A549 (cell line): Measurements from ENCODE around the gene MYOF. TPM values are rescaled to one million over a fixed set of nuclear protein-coding genes. Genes with fewer than 3 reads are reported as not detected.

Experiments
- ATAC-seq, 2 experiments: fragments of 200-7000 bp in 1 of 2; fragments of >200 bp in 1 of 2; cut with Nextera tagmentation in 1 of 2; cut with Tn5 transposase in 1 of 2; 3 replicates each; pipeline versions ENCODE4 v1.8.0 to v1.9.1; 2018 to 2020; ENCODE audit warnings: mild to moderate bottlenecking in 1 of 2, moderate library complexity in 1 of 2
- CTCF ChIA-PET: fragments of 300-600 bp; sonication (Branson Sonifier 250); formaldehyde crosslinking; extraction: SDS; loops from one replicate; lab custom pipeline; 2021; ENCODE audit warnings: antibody characterized with exemption, inconsistent platforms; lab: Yijun Ruan, JAX
- POLR2A ChIA-PET: fragments of 350-600 bp; formaldehyde crosslinking; extraction: SDS; loops from one replicate; lab custom pipeline; 2021; ENCODE audit warnings: antibody characterized with exemption, inconsistent platforms; lab: Yijun Ruan, JAX
- DNase-seq, 2 experiments: peaks; one replicate each; pipeline versions ENCODE4 v3.0.0 to v3.0.0-alpha.2; 2011 to 2016; ENCODE audit warnings: low read depth in 1 of 2, low spot score in 1 of 2
- FAIRE-seq: peaks from 2 replicates; lab custom pipeline; 2011; peaks lifted over from hg19 to GRCh38; lab: Jason Lieb, UNC
- H3K27ac ChIP-seq, 2 experiments: fragments of >200 bp; sonication (Bioruptor Twin); formaldehyde crosslinking; 3 replicates each; pipeline ENCODE4 v1.5.1; 2016 to 2017
- H3K4me1 ChIP-seq: fragments of >200 bp; sonication (Bioruptor Twin); formaldehyde crosslinking; 3 replicates; pipeline ENCODE4 v1.6.1; 2016
- H3K4me2 ChIP-seq: fragments of >200 bp; sonication (Bioruptor Twin); formaldehyde crosslinking; 3 replicates; pipeline ENCODE4 v1.6.1; 2016
- H3K4me3 ChIP-seq: fragments of >200 bp; sonication (Bioruptor Twin); formaldehyde crosslinking; 3 replicates; pipeline ENCODE4 v1.5.1; 2016
- H3K9me3 ChIP-seq: fragments of >200 bp; sonication (Bioruptor Twin); formaldehyde crosslinking; 3 replicates; pipeline ENCODE4 v1.6.1; 2016
- ATOH8 ChIP-seq: fragments of 250-450 bp; sonication (Bioruptor Pico); IDR thresholded peaks from 2 replicates; pipeline ENCODE4 v1.5.0; 2020; ENCODE audit warnings: low read depth, mild to moderate bottlenecking, moderate library complexity
- CBX2 ChIP-seq: fragments of 200-600 bp; sonication (generic); IDR thresholded peaks from 2 replicates; pipeline ENCODE4 v1.6.1; 2016; ENCODE audit warnings: low read depth, mild to moderate bottlenecking, borderline replicate concordance
- CEBPB ChIP-seq, 2 experiments: fragments of >200 bp in 1 of 2; sonication (Bioruptor Twin) in 1 of 2; formaldehyde crosslinking in 1 of 2; IDR thresholded peaks; 2 replicates each; pipeline ENCODE4 v1.6.1; 2012 to 2016
- CHD4 ChIP-seq: fragments of 200-600 bp; sonication (generic); IDR thresholded peaks from 2 replicates; pipeline ENCODE4 v1.6.1; 2016; ENCODE audit warnings: antibody characterized with exemption, mild to moderate bottlenecking, borderline replicate concordance
- EHF ChIP-seq: fragments of 250-450 bp; sonication (Bioruptor Pico); IDR thresholded peaks from 2 replicates; pipeline ENCODE4 v1.5.0; 2020; ENCODE audit warnings: mild to moderate bottlenecking
- FOSL2 ChIP-seq, 2 experiments: fragments of 450-650 bp in 1 of 2; fragments of >200 bp in 1 of 2; sonication (Bioruptor Twin) in 1 of 2; formaldehyde crosslinking; IDR thresholded peaks; 2 replicates each; pipeline versions ENCODE4 v1.5.0 to v1.6.1; 2016 to 2020; ENCODE audit warnings: mild to moderate bottlenecking in 1 of 2, moderate library complexity in 1 of 2
- GATA3 ChIP-seq: IDR thresholded peaks from 2 replicates; pipeline ENCODE4 v1.6.1; 2012; ENCODE audit warnings: borderline replicate concordance
- HDAC2 ChIP-seq: fragments of 200-600 bp; sonication (generic); IDR thresholded peaks from 2 replicates; pipeline ENCODE4 v1.6.1; 2016
- HOXA7 ChIP-seq: fragments of 250-450 bp; sonication (Bioruptor Pico); IDR thresholded peaks from 2 replicates; pipeline ENCODE4 v1.5.0; 2020; ENCODE audit warnings: mild to moderate bottlenecking, moderate library complexity
- HOXB13 ChIP-seq: fragments of 250-450 bp; sonication (Bioruptor Pico); IDR thresholded peaks from 2 replicates; pipeline ENCODE4 v1.5.0; 2020; ENCODE audit warnings: low read depth, mild to moderate bottlenecking, moderate library complexity
- HOXB5 ChIP-seq: fragments of 250-450 bp; sonication (Bioruptor Pico); IDR thresholded peaks from 2 replicates; pipeline ENCODE4 v1.5.0; 2020; ENCODE audit warnings: mild to moderate bottlenecking, moderate library complexity
- JUN ChIP-seq, 2 experiments: fragments of >200 bp; sonication (Bioruptor Twin); formaldehyde crosslinking; IDR thresholded peaks; 2 replicates in 1 of 2; 3 replicates in 1 of 2; pipeline ENCODE4 v1.6.1; 2016 to 2017
- KDM1A ChIP-seq: fragments of 200-600 bp; sonication (generic); IDR thresholded peaks from 2 replicates; pipeline ENCODE4 v1.6.1; 2016; ENCODE audit warnings: low read depth, mild to moderate bottlenecking
- MAX ChIP-seq: IDR thresholded peaks from 2 replicates; pipeline ENCODE4 v1.6.1; 2012
- NPAS2 ChIP-seq: fragments of 250-450 bp; sonication (Bioruptor Pico); IDR thresholded peaks from 2 replicates; pipeline ENCODE4 v1.8.0; 2022; ENCODE audit warnings: mild to moderate bottlenecking, moderate library complexity, borderline replicate concordance
- NR3C1 ChIP-seq: fragments of >200 bp; sonication (Bioruptor Twin); formaldehyde crosslinking; IDR thresholded peaks from 3 replicates; pipeline ENCODE4 v1.6.1; 2017
- POLR2AphosphoS2 ChIP-seq: conservative IDR thresholded peaks from 2 replicates; pipeline ENCODE4 v1.6.1; 2012; ENCODE audit warnings: low read length, improper control_type of control experiment, inconsistent platforms
- ZC3H11A ChIP-seq: fragments of 450-650 bp; IDR thresholded peaks from 2 replicates; pipeline ENCODE4 v1.6.1; 2014; ENCODE audit warnings: antibody characterized with exemption, mild to moderate bottlenecking
- ZFP36 ChIP-seq: fragments of 450-650 bp; IDR thresholded peaks from 2 replicates; pipeline ENCODE4 v1.6.1; 2014; ENCODE audit warnings: borderline replicate concordance; ENCODE audit not compliant: partially characterized antibody
- ZSCAN20 ChIP-seq: fragments of 250-450 bp; sonication (Bioruptor Pico); IDR thresholded peaks from 2 replicates; pipeline ENCODE4 v1.8.0; 2022; ENCODE audit warnings: mild to moderate bottlenecking, moderate library complexity
- WGBS: methylation state at CpG from one replicate; pipeline ENCODE4 v1.1.6; 2017; ENCODE audit errors: missing lambda C conversion rate; 5-methylcytosine and 5-hydroxymethylcytosine counted together
- polyA plus RNA-seq, 4 experiments: library from polyadenylated mRNA; depleted of rRNA in 3 of 4; stranded (reverse); fragments of >200 nt; fragmentation: RNase III in 1 of 4; extraction: RNeasy Plus Mini Kit Qiagen cat#74134 plus additional on column Dnase treatment in 1 of 4; gene quantifications; 2 replicates in 3 of 4; 3 replicates in 1 of 4; pipeline ENCODE4 v1.2.3, GENCODE V29; 2011 to 2017
- TF ChIP-seq, protein P1 (sequence below): fragments of >200 bp; sonication (Bioruptor Twin); formaldehyde crosslinking; IDR thresholded peaks from 3 replicates; pipeline ENCODE4 v1.5.1; 2016
- TF ChIP-seq, protein P2 (sequence below): fragments of 450-650 bp; IDR thresholded peaks from 2 replicates; pipeline ENCODE4 v1.6.1; 2014; ENCODE audit warnings: antibody characterized with exemption

The MYOF gene
- polyA plus RNA-seq, 2 of the 4 experiments (the other 2 are of a cell fraction), result 190 to 265 TPM

DNA sequence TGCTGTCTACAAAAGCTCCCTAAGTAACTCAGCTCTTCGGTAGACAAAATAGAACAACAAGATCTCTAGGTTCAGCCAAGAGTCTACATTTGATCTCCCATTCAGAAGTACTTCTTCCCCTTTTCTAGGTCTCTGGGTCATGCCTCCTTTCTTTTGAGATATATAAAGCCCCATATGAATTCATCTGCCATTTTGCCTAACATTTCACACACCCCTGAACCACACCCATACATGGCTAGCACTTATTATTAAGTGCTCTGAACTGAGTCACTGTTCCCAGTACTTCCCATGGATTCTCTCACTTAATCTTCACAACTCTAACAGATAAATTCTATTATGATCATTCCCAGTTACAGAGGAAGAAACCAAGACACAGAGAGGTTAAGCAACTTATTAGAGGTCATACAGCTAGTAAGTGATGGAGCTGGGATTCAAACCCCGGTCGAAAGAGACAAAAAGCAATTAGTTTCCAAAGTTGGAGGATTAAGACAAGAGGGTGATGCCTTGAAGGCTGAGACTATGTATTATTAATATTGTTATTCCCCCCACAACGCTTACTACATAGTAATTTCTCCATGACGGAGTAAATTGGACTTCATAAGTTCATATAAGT is 17.3 kb downstream of the MYOF start:
- peak overlapping the region; percentile 93 for H3K4me2 ChIP-seq
- TF ChIP-seq HOXB5 (CRISPR knock-in tag) (no peak), KDM1A (peak; percentile 93; the same call in 1 of the 2 replicates), POLR2AphosphoS2 (no peak), HDAC2 (peak; percentile 87; the same call in 1 of the 2 replicates), ATOH8 (peak; percentile 11; the same call in 1 of the 2 replicates), ZSCAN20 (CRISPR knock-in tag) (peak; percentile 63), HOXA7 (CRISPR knock-in tag) (no peak), ZFP36 (peak; percentile 71), NR3C1 (no peak), CHD4 (peak; percentile 92)
- POLR2A ChIA-PET, result interaction anchor here (0.6 to 6.2 kb wide), 7 partner anchors 9 to 117 kb away, joined by 3 to 114 read pairs (median 5); partner anchors contain the start of gene MYOF
- no peak overlapping the region for H3K4me3 ChIP-seq
- peaks cover 93% of the 10 kb centered on the region for H3K4me1 ChIP-seq
- H3K9me3 ChIP-seq, result no peaks in the 10 kb centered on the region; the same call in 2 of the 3 replicates
- CTCF ChIA-PET, result interaction anchor here (0.6 to 41.4 kb wide), 9 partner anchors 9 to 121 kb away, joined by 3 to 924 read pairs (median 13); partner anchors contain the start of gene MYOF
- WGBS, result 72% methylated on average over 5 of the region's 5 CpGs
- no peak for DNase-seq
- FAIRE-seq, result no peak
- H3K27ac ChIP-seq, result peak overlapping the region; percentile 96 to 99
- ATAC-seq, result no peak

GRCh38 chr10:93463723-93464476 is 18.2 kb downstream of the MYOF start:
- peaks cover 93% of the 10 kb centered on the region for H3K4me1 ChIP-seq
- ATAC-seq (no peak), FAIRE-seq (no peak), DNase-seq (peak in 1 of 2 experiments; percentile 70)
- CTCF ChIA-PET, result interaction anchor here (2.7 to 41.4 kb wide), 5 partner anchors 10 to 82 kb away, joined by 13 to 924 read pairs (median 45); partner anchors contain the start of gene MYOF
- peak; percentile 20 to 30; a peak in 2 of 5 replicates for TF ChIP-seq JUN (IDR thresholded peaks at IDR 0.05)
- no peak for TF ChIP-seq NPAS2 (CRISPR knock-in tag)
- TF ChIP-seq CEBPB (IDR thresholded peaks at IDR 0.05), result peak; percentile 94 to 97
- TF ChIP-seq, protein P1, sequence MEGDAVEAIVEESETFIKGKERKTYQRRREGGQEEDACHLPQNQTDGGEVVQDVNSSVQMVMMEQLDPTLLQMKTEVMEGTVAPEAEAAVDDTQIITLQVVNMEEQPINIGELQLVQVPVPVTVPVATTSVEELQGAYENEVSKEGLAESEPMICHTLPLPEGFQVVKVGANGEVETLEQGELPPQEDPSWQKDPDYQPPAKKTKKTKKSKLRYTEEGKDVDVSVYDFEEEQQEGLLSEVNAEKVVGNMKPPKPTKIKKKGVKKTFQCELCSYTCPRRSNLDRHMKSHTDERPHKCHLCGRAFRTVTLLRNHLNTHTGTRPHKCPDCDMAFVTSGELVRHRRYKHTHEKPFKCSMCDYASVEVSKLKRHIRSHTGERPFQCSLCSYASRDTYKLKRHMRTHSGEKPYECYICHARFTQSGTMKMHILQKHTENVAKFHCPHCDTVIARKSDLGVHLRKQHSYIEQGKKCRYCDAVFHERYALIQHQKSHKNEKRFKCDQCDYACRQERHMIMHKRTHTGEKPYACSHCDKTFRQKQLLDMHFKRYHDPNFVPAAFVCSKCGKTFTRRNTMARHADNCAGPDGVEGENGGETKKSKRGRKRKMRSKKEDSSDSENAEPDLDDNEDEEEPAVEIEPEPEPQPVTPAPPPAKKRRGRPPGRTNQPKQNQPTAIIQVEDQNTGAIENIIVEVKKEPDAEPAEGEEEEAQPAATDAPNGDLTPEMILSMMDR, result no peak
- TF ChIP-seq MAX, result peak; percentile 42; the same call in 1 of the 2 replicates
- no peak for TF ChIP-seq FOSL2 (IDR thresholded peaks at IDR 0.05)
- TF ChIP-seq FOSL2 (CRISPR knock-in tag; IDR thresholded peaks at IDR 0.05), result 0 out of 2 replicates have a peak, but pooled peaks have one; percentile 6
- peak; percentile 39; the same call in 1 of the 2 replicates for TF ChIP-seq HOXB5 (CRISPR knock-in tag)
- TF ChIP-seq GATA3, result no peak
- TF ChIP-seq HOXA7 (CRISPR knock-in tag), result no peak
- POLR2A ChIA-PET, result interaction anchor here (0.6 to 6.2 kb wide), 6 partner anchors 9 to 890 kb away, joined by 3 to 114 read pairs (median 20); partner anchors contain the start of genes IDE and MYOF
- 14% methylated on average over 6 of the region's 6 CpGs for WGBS
- H3K27ac ChIP-seq, result peak overlapping the region; percentile 96 to 99
- no peak overlapping the region for H3K4me3 ChIP-seq
- H3K4me2 ChIP-seq, result peak overlapping the region; percentile 93
- H3K9me3 ChIP-seq, result no peaks in the 10 kb centered on the region

DNA sequence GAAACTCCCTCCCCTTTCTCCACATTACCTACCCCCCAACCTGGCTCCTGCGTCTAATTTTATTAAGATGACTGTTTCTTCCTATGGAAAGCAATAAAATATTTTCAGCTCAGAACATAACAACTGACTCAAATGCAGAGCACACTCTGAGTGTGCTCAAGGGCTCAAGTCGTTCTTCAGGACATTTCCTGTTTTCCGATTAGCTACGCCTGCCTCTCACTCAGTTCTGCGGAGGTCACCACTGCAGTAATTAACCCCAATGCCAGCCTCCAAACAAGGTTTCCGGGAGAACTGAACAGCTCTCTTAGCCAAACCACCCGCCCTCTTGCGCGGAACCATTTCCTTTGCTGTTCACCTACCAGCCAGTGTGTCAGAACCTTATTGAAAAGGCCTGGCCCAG is 19.3 kb downstream of the MYOF start:
- FAIRE-seq, result no peak

More for the DNA sequence above, 19.3 kb downstream of the MYOF start:
- H3K27ac ChIP-seq, result peak overlapping the region; percentile 96 to 99
- TF ChIP-seq HOXB13 (0 out of 2 replicates have a peak, but pooled peaks have one; percentile 41), KDM1A (no peak), MAX (no peak), HOXA7 (CRISPR knock-in tag) (no peak), CHD4 (no peak), CBX2 (no peak), ZC3H11A (no peak), EHF (CRISPR knock-in tag) (peak; percentile 64; the same call in 1 of the 2 replicates)
- TF ChIP-seq, protein P2, sequence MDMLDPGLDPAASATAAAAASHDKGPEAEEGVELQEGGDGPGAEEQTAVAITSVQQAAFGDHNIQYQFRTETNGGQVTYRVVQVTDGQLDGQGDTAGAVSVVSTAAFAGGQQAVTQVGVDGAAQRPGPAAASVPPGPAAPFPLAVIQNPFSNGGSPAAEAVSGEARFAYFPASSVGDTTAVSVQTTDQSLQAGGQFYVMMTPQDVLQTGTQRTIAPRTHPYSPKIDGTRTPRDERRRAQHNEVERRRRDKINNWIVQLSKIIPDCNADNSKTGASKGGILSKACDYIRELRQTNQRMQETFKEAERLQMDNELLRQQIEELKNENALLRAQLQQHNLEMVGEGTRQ, result no peak
- ChIA-PET CTCF (interaction anchor here (1.5 to 41.4 kb wide), 6 partner anchors 8 to 81 kb away, joined by 5 to 924 read pairs (median 33); partner anchors contain the start of gene MYOF), POLR2A (interaction anchor here (0.8 to 2.0 kb wide), 2 partner anchors 17 to 26 kb away, joined by 4 to 8 read pairs; no protein-coding TSS in a partner anchor)
- H3K4me3 ChIP-seq, result no peak overlapping the region
- ATAC-seq (no peak), DNase-seq (peak in 1 of 2 experiments; percentile 71)
- 23% methylated on average over 9 of the region's 9 CpGs for WGBS
- H3K9me3 ChIP-seq, result no peaks in the 10 kb centered on the region
- peaks cover 91% of the 10 kb centered on the region for H3K4me1 ChIP-seq
- H3K4me2 ChIP-seq, result peak overlapping the region; percentile 93
